ENCODE measurements around the gene RARRES1.

DNA sequence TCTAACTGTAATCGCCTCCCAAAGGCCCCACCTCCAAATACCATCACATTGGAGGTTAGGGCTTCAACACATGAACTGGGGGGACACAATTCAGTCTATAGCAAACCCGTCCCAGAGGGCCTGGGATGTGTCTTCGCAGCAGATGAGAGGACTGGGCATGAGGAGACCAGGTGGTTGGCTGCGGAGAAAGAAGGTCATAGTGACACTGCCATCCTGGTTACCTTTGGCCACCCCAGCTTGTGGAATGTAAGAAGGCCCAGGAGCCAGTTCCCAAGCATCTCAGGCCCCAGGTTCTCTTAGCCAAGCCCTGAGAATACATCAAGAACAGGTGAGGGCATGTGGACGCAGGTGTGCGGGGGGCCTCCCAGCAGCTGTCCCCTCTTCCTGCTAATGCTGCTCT lies 6.4 kb upstream of the RARRES1 start:
- TF ChIP-seq, protein P1, sequence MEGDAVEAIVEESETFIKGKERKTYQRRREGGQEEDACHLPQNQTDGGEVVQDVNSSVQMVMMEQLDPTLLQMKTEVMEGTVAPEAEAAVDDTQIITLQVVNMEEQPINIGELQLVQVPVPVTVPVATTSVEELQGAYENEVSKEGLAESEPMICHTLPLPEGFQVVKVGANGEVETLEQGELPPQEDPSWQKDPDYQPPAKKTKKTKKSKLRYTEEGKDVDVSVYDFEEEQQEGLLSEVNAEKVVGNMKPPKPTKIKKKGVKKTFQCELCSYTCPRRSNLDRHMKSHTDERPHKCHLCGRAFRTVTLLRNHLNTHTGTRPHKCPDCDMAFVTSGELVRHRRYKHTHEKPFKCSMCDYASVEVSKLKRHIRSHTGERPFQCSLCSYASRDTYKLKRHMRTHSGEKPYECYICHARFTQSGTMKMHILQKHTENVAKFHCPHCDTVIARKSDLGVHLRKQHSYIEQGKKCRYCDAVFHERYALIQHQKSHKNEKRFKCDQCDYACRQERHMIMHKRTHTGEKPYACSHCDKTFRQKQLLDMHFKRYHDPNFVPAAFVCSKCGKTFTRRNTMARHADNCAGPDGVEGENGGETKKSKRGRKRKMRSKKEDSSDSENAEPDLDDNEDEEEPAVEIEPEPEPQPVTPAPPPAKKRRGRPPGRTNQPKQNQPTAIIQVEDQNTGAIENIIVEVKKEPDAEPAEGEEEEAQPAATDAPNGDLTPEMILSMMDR (IDR thresholded peaks at IDR 0.05) = no peak
- no peak for TF ChIP-seq POLR2A (IDR thresholded peaks at IDR 0.05)

Data from testis (tissue), 2 donors.